Measurements from ENCODE around the gene SIRPA. TPM values are rescaled to one million over a fixed set of nuclear protein-coding genes. Genes with fewer than 3 reads are reported as not detected.
"Not testable (repeated sequence)": the region's sequence is repeated elsewhere in the genome, so short reads cannot be mapped to it uniquely, and the experiment has no call there.

SIRPA gene
- total RNA-seq, 1 donor from 2014 or later, result 130 TPM

- intact Hi-C loops (cut with DNase I), result no loop called here
- H3K4me3 ChIP-seq, result no peak overlapping the region
- peaks cover 5% of the 10 kb centered on the region for H3K27me3 ChIP-seq (ENCODE audit: low read depth)
- H3K27ac ChIP-seq, result no peak overlapping the region
- TF ChIP-seq CTCF (IDR thresholded peaks at IDR 0.05), result no peak
- H3K9me3 ChIP-seq, result no peaks in the 10 kb centered on the region
- peaks cover 3% of the 10 kb centered on the region for H3K4me1 ChIP-seq
- H3K36me3 ChIP-seq, result peaks cover 33% of the 10 kb centered on the region
- DNase-seq, result no peak
- no peak for ATAC-seq
Observed at GRCh38 chr20:1907586-1907985, 12.4 kb downstream of the SIRPA start.

GRCh38 chr20:1908191-1908590 is 13.0 kb downstream of the SIRPA start:
- Histone ChIP-seq H3K9me3 (no peaks in the 10 kb centered on the region), H3K27me3 (ENCODE audit: low read depth) (peaks cover 5% of the 10 kb centered on the region), H3K27ac (no peak overlapping the region), H3K4me1 (peaks cover 7% of the 10 kb centered on the region), H3K4me3 (no peak overlapping the region), H3K36me3 (peaks cover 33% of the 10 kb centered on the region)
- no peak for TF ChIP-seq CTCF (IDR thresholded peaks at IDR 0.05)
- intact Hi-C loops (cut with DNase I), result no loop called here
- ATAC-seq (no peak), DNase-seq (no peak)

- H3K4me3 ChIP-seq, result no peak overlapping the region
- no peak overlapping the region for H3K27ac ChIP-seq
- H3K36me3 ChIP-seq, result peaks cover 33% of the 10 kb centered on the region
- H3K27me3 ChIP-seq (ENCODE audit: low read depth), result peaks cover 5% of the 10 kb centered on the region
- DNase-seq, result no peak
- ATAC-seq, result no peak
- intact Hi-C loops (cut with DNase I), result no loop called here
- H3K4me1 ChIP-seq, result peaks cover 10% of the 10 kb centered on the region
- no peaks in the 10 kb centered on the region for H3K9me3 ChIP-seq
- no peak for TF ChIP-seq CTCF (IDR thresholded peaks at IDR 0.05)
Observed at GRCh38 chr20:1909097-1909496, 13.9 kb downstream of the SIRPA start.

GRCh38 chr20:1911536-1911935 is 16.3 kb downstream of the SIRPA start:
- no peak for DNase-seq
- H3K27ac ChIP-seq, result no peak overlapping the region
- no peaks in the 10 kb centered on the region for H3K27me3 ChIP-seq (ENCODE audit: low read depth)
- H3K4me3 ChIP-seq, result no peak overlapping the region
- no peak for ATAC-seq
- peaks cover 7% of the 10 kb centered on the region for H3K4me1 ChIP-seq
- no peak for TF ChIP-seq CTCF (IDR thresholded peaks at IDR 0.05)
- no peaks in the 10 kb centered on the region for H3K9me3 ChIP-seq
- peaks cover 33% of the 10 kb centered on the region for H3K36me3 ChIP-seq
- intact Hi-C loops (cut with DNase I), result no loop called here

GRCh38 chr20:1912053-1912452 is 16.8 kb downstream of the SIRPA start:
- Histone ChIP-seq H3K27me3 (ENCODE audit: low read depth) (no peaks in the 10 kb centered on the region), H3K9me3 (no peaks in the 10 kb centered on the region), H3K27ac (no peak overlapping the region), H3K36me3 (peaks cover 38% of the 10 kb centered on the region), H3K4me3 (no peak overlapping the region), H3K4me1 (peaks cover 7% of the 10 kb centered on the region)
- TF ChIP-seq CTCF (IDR thresholded peaks at IDR 0.05), result no peak
- intact Hi-C loops (cut with DNase I), result no loop called here
- DNase-seq (no peak), ATAC-seq (no peak)

- Histone ChIP-seq H3K9me3 (no peaks in the 10 kb centered on the region), H3K4me1 (peaks cover 7% of the 10 kb centered on the region), H3K27ac (no peak overlapping the region), H3K27me3 (ENCODE audit: low read depth) (no peaks in the 10 kb centered on the region), H3K4me3 (no peak overlapping the region), H3K36me3 (peaks cover 44% of the 10 kb centered on the region)
- intact Hi-C loops (cut with DNase I), result no loop called here
- ATAC-seq, result no peak
- DNase-seq, result no peak
- no peak for TF ChIP-seq CTCF (IDR thresholded peaks at IDR 0.05)
Observed at GRCh38 chr20:1912646-1913045, 17.4 kb downstream of the SIRPA start.

- Histone ChIP-seq H3K36me3 (peaks cover 57% of the 10 kb centered on the region), H3K4me1 (peaks cover 11% of the 10 kb centered on the region)
- H3K4me3 ChIP-seq; ATAC-seq; intact Hi-C loops (cut with DNase I); H3K9me3 ChIP-seq; H3K27me3 ChIP-seq (ENCODE audit: low read depth); DNase-seq; H3K27ac ChIP-seq: not testable (repeated sequence)
Observed at GRCh38 chr20:1915233-1915632, 20.0 kb downstream of the SIRPA start.

All from lower lobe of right lung (tissue), 2 donors.